Measurements from ENCODE around the gene PLPPR1.

The PLPPR1 gene

GRCh38 chr9:101341958-101342357, 313.4 kb downstream of the PLPPR1 start:
- no peak for DNase-seq (ENCODE audit: low read depth, low spot score)

DNA sequence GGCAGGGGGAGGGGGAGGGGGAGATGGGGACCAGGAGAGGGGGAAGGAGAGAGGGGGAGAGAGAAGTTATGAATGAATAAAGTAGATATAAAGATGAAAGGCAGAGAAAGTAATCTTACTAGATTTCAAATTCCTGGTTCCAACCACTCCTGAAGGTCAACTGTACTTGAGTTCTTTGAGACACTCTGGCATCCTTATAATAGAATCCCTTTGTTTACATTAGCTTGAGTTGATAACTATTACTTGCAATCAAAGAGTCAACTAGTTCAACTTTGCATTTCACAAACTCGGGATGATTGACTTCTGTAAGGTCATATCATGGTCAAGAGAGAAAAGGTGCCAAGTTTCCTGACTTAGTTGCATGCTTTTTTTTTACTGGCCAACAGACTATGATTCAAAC, 314.1 kb downstream of the PLPPR1 start:
- no peak for DNase-seq (ENCODE audit: low read depth, low spot score)

DNA sequence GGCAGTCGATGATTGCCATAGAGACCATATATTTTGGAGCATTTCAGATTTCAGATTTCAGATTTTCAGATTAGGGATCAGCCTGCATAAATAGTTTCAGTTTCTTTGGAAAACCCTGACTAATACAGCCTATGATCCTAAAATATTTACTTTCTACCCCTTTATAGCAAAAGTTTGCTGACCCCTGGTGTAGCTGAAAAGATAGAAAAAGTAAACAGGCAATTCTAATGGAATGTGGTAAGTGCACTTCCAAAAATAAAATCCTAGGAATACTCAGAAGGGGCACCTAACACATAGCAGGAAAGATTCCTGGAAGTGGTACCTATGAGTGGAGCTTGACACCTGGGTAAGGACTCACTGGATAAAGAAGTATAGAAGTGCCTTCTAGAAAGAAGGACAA, 321.8 kb downstream of the PLPPR1 start:
- no peak for DNase-seq (ENCODE audit: low read depth, low spot score)

DNA sequence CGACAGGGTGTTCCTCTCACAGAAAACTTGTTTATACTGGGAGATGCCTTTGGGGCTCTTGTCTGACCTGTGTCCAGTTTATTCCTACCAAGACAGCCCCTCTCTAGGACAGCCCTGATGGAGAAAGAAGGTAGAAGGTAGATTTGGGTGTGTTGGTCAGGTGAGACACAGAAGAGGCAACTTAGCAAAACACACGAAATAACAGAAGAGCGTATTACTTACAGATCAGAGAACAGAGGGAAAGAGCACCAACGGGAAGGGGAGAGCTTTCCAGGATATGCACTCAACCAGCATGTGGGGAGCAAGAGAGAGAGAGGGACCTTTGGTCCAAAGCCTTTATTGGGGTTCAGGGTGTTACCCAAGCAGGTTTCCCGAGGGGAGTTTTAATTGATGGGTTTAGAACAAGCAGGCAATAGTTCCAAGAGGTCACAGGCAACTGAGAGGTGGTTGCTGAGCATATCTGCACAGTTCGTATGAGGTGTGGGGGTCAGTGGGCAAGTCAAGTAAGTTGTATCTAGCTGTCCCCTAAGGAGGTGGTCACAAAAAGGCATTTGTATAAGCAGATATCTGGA, 324.5 kb downstream of the PLPPR1 start:
- no peak for DNase-seq (ENCODE audit: low read depth, low spot score)

- DNase-seq (ENCODE audit: low read depth, low spot score) = no peak
Observed at GRCh38 chr9:101353683-101354082, 325.2 kb downstream of the PLPPR1 start.

DNA sequence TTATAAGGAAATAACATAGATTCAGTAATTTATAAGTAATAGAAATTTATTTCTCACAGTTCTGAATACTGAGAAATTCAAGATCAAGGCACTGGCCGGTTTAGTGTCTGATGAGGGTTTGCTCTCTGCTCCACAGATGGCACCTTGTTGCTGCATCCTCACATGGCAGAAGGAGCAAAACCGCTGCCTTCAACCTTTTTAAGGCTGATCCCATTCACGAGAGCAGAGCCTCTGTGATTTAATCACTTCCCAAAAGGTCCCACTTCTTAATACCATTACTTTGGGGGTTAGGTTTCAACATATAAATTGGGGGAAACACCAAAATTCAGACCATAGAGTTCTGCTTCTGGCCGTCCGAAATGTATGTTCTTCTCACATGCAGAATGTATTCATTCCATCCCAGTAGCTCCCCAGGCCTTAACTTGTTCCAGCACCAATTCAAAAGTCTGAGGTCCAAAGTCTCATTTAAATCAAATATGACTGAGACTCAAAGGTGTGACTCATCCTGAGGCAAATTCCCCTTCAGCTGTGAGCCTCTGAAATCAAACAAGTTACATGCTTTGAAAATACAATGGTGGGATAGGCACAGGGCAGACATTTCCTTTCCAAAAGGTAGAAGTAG, 325.7 kb downstream of the PLPPR1 start:
- DNase-seq (ENCODE audit: low read depth, low spot score) = no peak

DNA sequence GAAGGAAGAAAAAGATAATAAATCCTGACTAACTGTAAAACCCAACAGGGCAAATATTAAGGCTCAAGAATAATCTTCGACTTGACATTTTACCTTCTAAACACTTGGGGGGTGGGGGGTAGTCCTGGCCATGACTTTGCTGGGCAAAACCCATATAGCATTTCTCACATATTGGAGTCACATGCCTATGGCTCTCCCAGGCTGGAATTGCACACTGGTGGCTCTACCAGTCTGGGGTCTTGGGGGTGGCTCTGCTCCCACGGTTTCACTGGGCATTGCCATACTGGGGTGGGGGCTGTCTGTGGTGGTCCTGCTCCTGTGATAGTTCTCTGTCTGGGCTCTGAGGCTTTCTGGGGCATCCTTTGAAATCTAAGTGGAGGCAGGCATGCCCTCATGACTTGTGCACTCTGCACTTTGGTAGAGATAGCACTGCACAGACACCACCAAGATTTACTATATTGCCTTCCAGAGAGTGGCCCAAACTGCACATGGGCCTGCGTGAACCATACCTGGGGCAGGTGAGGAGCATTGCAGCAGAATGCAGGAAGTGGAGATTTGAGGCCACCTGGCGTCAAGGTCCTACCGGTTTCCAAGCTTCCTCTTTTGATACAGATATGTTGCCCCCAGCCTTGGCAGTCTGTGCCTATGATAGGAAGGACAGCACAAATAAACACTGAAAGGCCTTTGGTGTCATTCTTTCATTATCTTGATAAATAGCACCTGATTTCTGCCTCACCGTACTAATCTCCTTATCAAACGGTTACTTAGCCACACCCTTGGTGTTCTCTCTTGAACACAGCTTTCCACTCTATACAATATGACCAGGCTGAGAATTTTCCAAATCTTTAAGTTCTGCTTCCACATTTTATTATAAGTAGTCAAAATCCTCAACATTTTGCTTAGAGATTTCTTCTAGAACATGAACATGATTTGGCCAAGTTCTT, 326.5 kb downstream of the PLPPR1 start:
- no peak for DNase-seq (ENCODE audit: low read depth, low spot score)

DNA sequence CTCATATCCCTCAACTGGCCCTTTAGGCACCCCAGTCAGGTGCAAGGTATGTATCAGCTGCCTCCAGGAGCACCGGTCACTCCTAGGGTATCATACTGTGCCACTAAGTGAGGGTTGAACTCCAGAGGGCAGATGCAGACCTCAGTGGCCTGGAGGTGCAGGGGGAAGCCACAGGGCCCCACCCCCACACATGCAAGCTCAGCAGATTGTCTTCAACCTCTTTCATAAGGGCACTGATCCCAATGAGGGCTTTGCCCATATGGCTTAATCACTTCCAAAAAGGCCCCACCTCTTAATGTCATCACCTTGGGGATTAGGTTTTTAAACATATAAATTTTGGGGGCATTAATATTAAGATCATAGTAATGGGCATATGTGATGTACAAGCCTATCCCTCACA, 328.1 kb downstream of the PLPPR1 start:
- no peak for DNase-seq (ENCODE audit: low read depth, low spot score)

DNA sequence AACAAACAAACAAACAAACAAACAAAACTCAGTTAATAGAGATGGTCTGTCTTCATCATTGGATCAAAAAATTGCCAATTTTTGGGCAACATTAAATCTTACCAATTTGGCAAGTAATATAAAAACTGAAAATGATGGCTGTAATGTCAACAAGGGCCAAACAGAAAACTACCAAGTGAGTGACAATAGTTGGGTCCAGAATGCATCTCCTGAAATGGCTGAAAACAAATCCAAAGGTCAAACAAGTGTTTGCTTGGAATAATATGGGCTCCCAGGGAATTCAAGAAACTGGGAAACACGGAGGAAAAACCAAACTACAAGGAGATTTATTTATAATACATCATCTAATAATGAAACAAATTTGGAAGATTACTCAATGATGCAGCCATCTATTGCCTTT, 331.2 kb downstream of the PLPPR1 start:
- no peak for DNase-seq (ENCODE audit: low read depth, low spot score)

DNA sequence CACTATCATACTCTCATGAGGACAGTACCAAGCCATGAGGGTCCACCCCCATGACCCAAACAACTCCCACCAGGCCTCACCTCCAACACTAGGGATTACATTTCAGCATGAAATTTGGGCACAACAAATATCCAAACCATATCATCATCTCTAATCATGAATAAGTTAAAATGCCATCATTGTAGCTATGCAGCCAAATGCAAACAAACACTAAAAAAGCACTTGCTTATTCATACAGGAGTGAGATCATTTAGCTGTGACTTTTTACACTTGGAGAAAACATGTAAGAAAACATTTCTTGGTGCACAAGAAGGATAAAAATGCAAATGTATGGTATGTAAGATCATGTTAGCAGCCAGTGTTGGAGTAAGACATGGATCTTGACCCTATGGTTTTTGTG, 332.1 kb downstream of the PLPPR1 start:
- no peak for DNase-seq (ENCODE audit: low read depth, low spot score)

- DNase-seq (ENCODE audit: low read depth, low spot score) = no peak
Observed at GRCh38 chr9:101362450-101362849, 333.9 kb downstream of the PLPPR1 start.

GRCh38 chr9:101365181-101365580, 336.7 kb downstream of the PLPPR1 start:
- no peak for DNase-seq (ENCODE audit: low read depth, low spot score)

DNA sequence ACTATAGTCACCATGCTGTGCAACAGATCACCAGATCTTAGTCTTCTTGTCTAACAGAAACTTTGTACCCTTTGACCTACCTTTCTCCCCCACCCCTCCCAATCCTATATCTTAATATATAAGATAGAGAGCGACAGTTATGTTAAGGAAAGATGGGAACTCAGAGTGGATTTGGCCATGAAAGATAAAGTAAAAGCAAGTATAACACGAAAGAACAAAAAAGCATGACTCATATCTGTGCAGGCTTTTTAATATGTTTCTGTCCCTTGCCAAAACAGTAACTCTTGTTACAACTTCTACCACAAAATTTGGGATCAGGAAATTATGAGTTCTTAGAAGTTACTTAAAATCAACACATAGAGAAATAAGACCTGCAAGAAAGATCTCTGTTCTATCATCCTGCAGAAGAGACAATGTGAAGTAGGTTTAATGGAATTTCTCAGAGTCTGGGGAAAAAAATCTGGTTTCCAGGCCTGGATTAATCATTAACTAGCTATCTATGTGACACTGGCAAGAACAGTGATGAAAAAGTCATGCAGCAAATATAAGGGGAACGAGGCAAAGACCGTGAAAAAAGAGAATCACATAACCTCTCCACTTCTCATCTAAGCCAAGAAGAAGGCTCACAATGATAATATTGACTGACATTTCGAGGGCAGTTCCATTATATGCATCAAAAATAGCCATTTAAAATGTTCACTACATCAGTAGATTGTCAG, 337.7 kb downstream of the PLPPR1 start:
- DNase-seq (ENCODE audit: low read depth, low spot score) = no peak

DNA sequence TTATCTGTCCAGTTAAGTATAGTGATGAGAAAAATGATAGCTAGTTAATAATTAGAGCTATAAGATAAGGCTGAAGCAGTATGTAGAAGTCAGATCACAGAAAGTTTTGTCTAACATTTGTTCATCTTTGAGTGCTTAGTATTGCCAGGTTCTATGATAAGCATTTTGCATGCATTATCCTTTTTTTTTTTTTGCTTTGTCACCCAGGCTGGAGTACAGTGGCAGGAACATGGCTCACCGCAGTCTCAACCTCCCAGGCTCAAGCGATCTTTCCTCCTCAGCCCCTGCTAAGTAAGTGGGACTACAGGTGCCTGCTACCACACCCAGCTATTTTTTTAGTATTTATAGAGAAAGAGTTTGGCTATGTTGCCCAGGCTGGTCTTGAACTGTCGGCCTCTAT, 338.8 kb downstream of the PLPPR1 start:
- DNase-seq (ENCODE audit: low read depth, low spot score) = no peak

GRCh38 chr9:101369286-101369685, 340.8 kb downstream of the PLPPR1 start:
- no peak for DNase-seq (ENCODE audit: low read depth, low spot score)

- DNase-seq (ENCODE audit: low read depth, low spot score) = no peak
Observed at GRCh38 chr9:101369884-101370531, 341.5 kb downstream of the PLPPR1 start.

GRCh38 chr9:101371813-101372212, 343.3 kb downstream of the PLPPR1 start:
- no peak for DNase-seq (ENCODE audit: low read depth, low spot score)

DNA sequence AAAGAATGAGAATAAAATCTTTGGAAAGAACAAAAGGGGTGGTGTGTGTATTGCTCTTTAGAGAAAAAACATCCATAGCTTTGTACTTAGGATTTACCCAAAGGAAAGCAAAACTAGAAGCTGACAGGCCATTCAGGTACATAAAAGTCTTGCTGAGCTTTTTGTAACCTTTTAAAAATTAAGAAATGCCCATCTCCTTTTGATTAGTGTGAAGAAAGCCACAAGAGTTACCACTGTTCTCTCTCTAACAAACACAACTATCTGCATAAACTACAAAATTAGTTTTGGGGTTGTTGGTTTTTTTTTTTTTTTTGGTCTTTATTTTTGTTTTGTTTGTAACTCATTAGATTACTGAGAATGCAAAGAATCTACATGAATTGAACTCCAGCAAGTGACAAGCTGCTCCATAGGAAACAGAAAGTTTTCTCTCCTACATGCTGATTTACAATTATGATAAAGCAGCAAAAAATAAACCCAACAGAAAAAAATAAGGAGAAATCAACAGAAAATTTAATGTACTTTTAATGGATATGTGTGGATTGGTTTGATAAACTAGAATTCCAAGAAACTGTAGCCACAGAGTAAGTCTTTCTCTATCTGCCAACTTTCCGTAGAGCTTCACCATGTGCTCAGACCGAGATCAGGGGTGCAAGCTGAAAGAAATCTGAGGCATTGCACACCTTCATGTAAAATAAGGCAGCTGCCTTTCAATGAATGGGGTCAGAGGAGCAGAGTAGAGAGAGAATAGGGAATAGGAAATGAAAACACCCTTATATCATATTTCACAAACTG, 344.0 kb downstream of the PLPPR1 start:
- DNase-seq (ENCODE audit: low read depth, low spot score) = no peak
